GM12878 (cell line): Measurements from ENCODE around the gene CDSN.

ENCODE experiments used
- ASH2L ChIP-seq: fragments of 300-600, 200-600 bp; sonication (generic); IDR thresholded peaks from 2 replicates; pipeline ENCODE4 v1.6.1; 2017; ENCODE audit warnings: low read depth, mild to moderate bottlenecking, borderline replicate concordance
- CTCF ChIP-seq, 3 experiments: IDR thresholded peaks in 2 of 3; conservative IDR thresholded peaks in 1 of 3; 2 replicates each; pipeline ENCODE4 v1.5.1; 2011; ENCODE audit warnings: low read depth in 3 of 3, low read length in 3 of 3, mild to moderate bottlenecking in 3 of 3, control low read depth in 2 of 3, moderate library complexity in 2 of 3, inconsistent platforms in 1 of 3, mixed read lengths in 1 of 3; ENCODE audit not compliant: control insufficient read depth in 2 of 3, insufficient read depth in 1 of 3; ENCODE audit errors: extremely low read depth in 1 of 3
- ELK1 ChIP-seq: IDR thresholded peaks from 2 replicates; pipeline ENCODE4 v1.6.1; 2012; ENCODE audit warnings: low read depth, low read length, improper control_type of control experiment
- ETV6 ChIP-seq, 2 experiments: fragments of 450-650 bp in 1 of 2; IDR thresholded peaks in 1 of 2; conservative IDR thresholded peaks in 1 of 2; 2 replicates each; pipeline ENCODE4 v1.6.1; 2014; ENCODE audit warnings: antibody characterized with exemption in 1 of 2, borderline replicate concordance in 1 of 2, low read depth in 1 of 2, mild to moderate bottlenecking in 1 of 2, moderate library complexity in 1 of 2
- HCFC1 ChIP-seq: fragments of 150-350 bp; IDR thresholded peaks from 2 replicates; pipeline ENCODE4 v1.6.1; 2014; ENCODE audit warnings: low read length
- MAX ChIP-seq: IDR thresholded peaks from 2 replicates; pipeline ENCODE4 v1.6.1; 2012; ENCODE audit warnings: low read depth, low read length, improper control_type of control experiment
- NFYB ChIP-seq: IDR thresholded peaks from 2 replicates; pipeline ENCODE4 v1.6.1; 2011; ENCODE audit warnings: low read depth, mild to moderate bottlenecking, low read length, improper control_type of control experiment, moderate library complexity; ENCODE audit not compliant: insufficient read depth
- RBBP5 ChIP-seq: fragments of 200-600 bp; sonication (generic); conservative IDR thresholded peaks from 2 replicates; pipeline ENCODE4 v1.6.1; 2016
- RCOR1 ChIP-seq: conservative IDR thresholded peaks from 2 replicates; pipeline ENCODE4 v1.6.1; 2012; ENCODE audit warnings: low read depth, low read length, improper control_type of control experiment
- REST ChIP-seq: IDR thresholded peaks from 2 replicates; pipeline ENCODE4 v1.6.1; 2012; ENCODE audit warnings: mild to moderate bottlenecking, low read depth, low read length
- TAF1 ChIP-seq: IDR thresholded peaks from 2 replicates; pipeline ENCODE4 v1.6.1; 2011; ENCODE audit warnings: mild to moderate bottlenecking, low read depth, low read length, borderline replicate concordance

GRCh38 chr6:31144970-31145340, 24.7 kb upstream of the CDSN start:
- TF ChIP-seq ETV6 (conservative IDR thresholded peaks at IDR 0.05 in 1 of 2, IDR thresholded peaks at IDR 0.05 in 1 of 2; ENCODE audit: borderline replicate concordance in 1 of 2, low read depth in 1 of 2) = no peak
- no peak for TF ChIP-seq NFYB
- no peak for TF ChIP-seq CTCF (IDR thresholded peaks at IDR 0.05 in 2 of 3, conservative IDR thresholded peaks at IDR 0.05 in 1 of 3; ENCODE audit: control insufficient read depth in 2 of 3, extremely low read depth in 1 of 3, insufficient read depth in 1 of 3, low read depth in 3 of 3, low read length in 3 of 3)
- TF ChIP-seq RCOR1 = no peak
- TF ChIP-seq ASH2L = no peak
- TF ChIP-seq ELK1 = no peak
- TF ChIP-seq TAF1 = no peak
- no peak for TF ChIP-seq REST
- no peak for TF ChIP-seq RBBP5
- TF ChIP-seq MAX = no peak
- TF ChIP-seq HCFC1 = no peak
